HepG2 (cell line): ENCODE data around the gene PKD1L1. TPM values are rescaled to one million over a fixed set of nuclear protein-coding genes. Genes with fewer than 3 reads are reported as not detected.

Experiments
- MED8 ChIP-seq: sonication (generic); formaldehyde crosslinking; IDR thresholded peaks from 2 replicates; pipeline ENCODE4 v1.8.1; 2023; ENCODE audit warnings: mild to moderate bottlenecking, missing genetic modification reagents; ENCODE audit not compliant: insufficient replicate concordance
- MXI1 ChIP-seq: IDR thresholded peaks from 3 replicates; pipeline ENCODE4 v1.6.1; 2012; ENCODE audit warnings: low read depth, low read length, inconsistent platforms, borderline replicate concordance
- NRL ChIP-seq: sonication (generic); formaldehyde crosslinking; IDR thresholded peaks from 2 replicates; pipeline ENCODE4 v1.5.0; 2020; ENCODE audit warnings: missing genetic modification reagents, mild to moderate bottlenecking, moderate library complexity, borderline replicate concordance
- REPIN1 ChIP-seq: sonication (generic); formaldehyde crosslinking; IDR thresholded peaks from 2 replicates; pipeline ENCODE4 v1.8.0; 2022; ENCODE audit warnings: missing genetic modification reagents, low read depth, mild to moderate bottlenecking, borderline replicate concordance
- SMYD3 ChIP-seq: sonication (generic); formaldehyde crosslinking; IDR thresholded peaks from 2 replicates; pipeline ENCODE4 v1.8.1; 2023; ENCODE audit warnings: mild to moderate bottlenecking, missing genetic modification reagents
- TRIM24 ChIP-seq: sonication (generic); formaldehyde crosslinking; IDR thresholded peaks from 2 replicates; pipeline ENCODE4 v1.8.0; 2022; ENCODE audit warnings: mild to moderate bottlenecking, missing genetic modification reagents
- XBP1 ChIP-seq: sonication (generic); formaldehyde crosslinking; IDR thresholded peaks from 2 replicates; pipeline ENCODE4 v1.5.0; 2020; ENCODE audit warnings: missing genetic modification reagents
- ZNF329 ChIP-seq: sonication (generic); formaldehyde crosslinking; IDR thresholded peaks from 2 replicates; pipeline ENCODE4 v1.9.0; 2021; ENCODE audit warnings: low read depth, mild to moderate bottlenecking, missing genetic modification reagents
- polyA plus RNA-seq, 8 experiments: library from polyadenylated mRNA; depleted of rRNA in 3 of 8; stranded (reverse) in 7 of 8; unstranded in 1 of 8; fragments of >200 nt; fragmentation: Illumina TruSeq in 4 of 8; extraction: Trizol in 4 of 8; gene quantifications; 2 replicates each; pipeline versions ENCODE4 v1.2.1 to v1.2.3, GENCODE V29; 2011 to 2016; ENCODE audit warnings: low read depth in 4 of 8, missing spikeins in 1 of 8, mixed read lengths in 1 of 8; ENCODE audit not compliant: insufficient read depth in 1 of 8
- total RNA-seq, 5 experiments: library from RNA; depleted of rRNA; stranded (reverse); fragments of >200 nt; fragmentation: Illumina TruSeq; extraction: Trizol; gene quantifications; 2 replicates each; pipeline ENCODE4 v1.2.3, GENCODE V29; 2016; ENCODE audit warnings: low read depth in 1 of 5
- TF ChIP-seq, protein P1 (sequence below), 2 experiments: fragments of 450-650 bp in 1 of 2; sonication (generic) in 1 of 2; formaldehyde crosslinking in 1 of 2; IDR thresholded peaks; 2 replicates each; pipeline versions ENCODE4 v1.6.1 to v1.8.0; 2016 to 2022; ENCODE audit warnings: antibody characterized with exemption in 1 of 2, mild to moderate bottlenecking in 1 of 2, missing genetic modification reagents in 1 of 2
- TF ChIP-seq, protein P2 (sequence below): IDR thresholded peaks from 2 replicates; pipeline ENCODE4 v1.6.1; 2012; ENCODE audit warnings: inconsistent platforms
- TF ChIP-seq, protein P3 (sequence below): sonication (generic); formaldehyde crosslinking; IDR thresholded peaks from 2 replicates; pipeline ENCODE4 v1.4.0; 2020; ENCODE audit warnings: low read depth, missing genetic modification reagents
- TF ChIP-seq, protein P4 (sequence below): sonication (generic); formaldehyde crosslinking; IDR thresholded peaks from 2 replicates; pipeline ENCODE4 v1.5.0; 2020; ENCODE audit warnings: mild to moderate bottlenecking, missing genetic modification reagents

PKD1L1 gene
- total and polyA plus RNA-seq, 2 of the 13 experiments (the other 11 are each of a cell fraction or from before 2014, with no cell fraction given), result 0.01 TPM; not detected in 1

DNA sequence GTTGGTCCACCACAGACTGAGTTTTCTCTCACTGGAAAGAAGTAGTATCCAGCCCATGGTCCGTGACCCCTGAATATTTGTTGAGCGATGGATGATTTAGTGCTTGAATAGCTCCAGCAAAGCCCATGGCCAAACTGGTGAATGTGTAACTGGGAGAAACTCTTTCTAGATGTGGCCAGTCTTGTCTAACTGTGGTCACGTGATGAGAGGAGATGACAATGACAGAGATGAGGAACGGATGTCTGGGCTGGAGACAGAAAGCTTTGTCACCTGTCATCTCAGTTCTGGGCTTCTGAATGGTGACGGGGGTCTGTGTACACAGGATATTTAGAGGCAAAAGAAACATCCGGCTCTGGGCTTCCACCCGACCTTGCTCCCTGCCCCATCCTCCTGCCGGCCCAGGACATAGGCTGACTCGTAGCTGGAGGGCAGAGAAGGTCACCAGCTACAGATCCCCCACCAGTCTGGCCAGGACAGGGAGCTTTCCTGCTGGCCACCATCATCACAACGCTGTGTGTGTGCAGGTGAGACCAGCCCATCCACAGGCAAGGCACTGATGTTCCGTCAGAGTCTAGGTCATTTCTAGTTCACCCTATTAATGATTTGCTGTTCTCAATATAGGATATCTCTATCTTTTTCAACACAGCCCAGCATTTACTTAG, 213.8 kb downstream of the PKD1L1 start (continued):
- TF ChIP-seq, protein P1, sequence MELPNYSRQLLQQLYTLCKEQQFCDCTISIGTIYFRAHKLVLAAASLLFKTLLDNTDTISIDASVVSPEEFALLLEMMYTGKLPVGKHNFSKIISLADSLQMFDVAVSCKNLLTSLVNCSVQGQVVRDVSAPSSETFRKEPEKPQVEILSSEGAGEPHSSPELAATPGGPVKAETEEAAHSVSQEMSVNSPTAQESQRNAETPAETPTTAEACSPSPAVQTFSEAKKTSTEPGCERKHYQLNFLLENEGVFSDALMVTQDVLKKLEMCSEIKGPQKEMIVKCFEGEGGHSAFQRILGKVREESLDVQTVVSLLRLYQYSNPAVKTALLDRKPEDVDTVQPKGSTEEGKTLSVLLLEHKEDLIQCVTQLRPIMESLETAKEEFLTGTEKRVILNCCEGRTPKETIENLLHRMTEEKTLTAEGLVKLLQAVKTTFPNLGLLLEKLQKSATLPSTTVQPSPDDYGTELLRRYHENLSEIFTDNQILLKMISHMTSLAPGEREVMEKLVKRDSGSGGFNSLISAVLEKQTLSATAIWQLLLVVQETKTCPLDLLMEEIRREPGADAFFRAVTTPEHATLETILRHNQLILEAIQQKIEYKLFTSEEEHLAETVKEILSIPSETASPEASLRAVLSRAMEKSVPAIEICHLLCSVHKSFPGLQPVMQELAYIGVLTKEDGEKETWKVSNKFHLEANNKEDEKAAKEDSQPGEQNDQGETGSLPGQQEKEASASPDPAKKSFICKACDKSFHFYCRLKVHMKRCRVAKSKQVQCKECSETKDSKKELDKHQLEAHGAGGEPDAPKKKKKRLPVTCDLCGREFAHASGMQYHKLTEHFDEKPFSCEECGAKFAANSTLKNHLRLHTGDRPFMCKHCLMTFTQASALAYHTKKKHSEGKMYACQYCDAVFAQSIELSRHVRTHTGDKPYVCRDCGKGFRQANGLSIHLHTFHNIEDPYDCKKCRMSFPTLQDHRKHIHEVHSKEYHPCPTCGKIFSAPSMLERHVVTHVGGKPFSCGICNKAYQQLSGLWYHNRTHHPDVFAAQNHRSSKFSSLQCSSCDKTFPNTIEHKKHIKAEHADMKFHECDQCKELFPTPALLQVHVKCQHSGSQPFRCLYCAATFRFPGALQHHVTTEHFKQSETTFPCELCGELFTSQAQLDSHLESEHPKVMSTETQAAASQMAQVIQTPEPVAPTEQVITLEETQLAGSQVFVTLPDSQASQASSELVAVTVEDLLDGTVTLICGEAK (IDR thresholded peaks at IDR 0.05), result no peak
- TF ChIP-seq, protein P1 (CRISPR knock-in tag; IDR thresholded peaks at IDR 0.05), result peak; percentile 71; the same call in 1 of the 2 replicates
- TF ChIP-seq, protein P2, sequence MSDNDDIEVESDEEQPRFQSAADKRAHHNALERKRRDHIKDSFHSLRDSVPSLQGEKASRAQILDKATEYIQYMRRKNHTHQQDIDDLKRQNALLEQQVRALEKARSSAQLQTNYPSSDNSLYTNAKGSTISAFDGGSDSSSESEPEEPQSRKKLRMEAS, result peak; percentile 84; the same call in 1 of the 2 replicates
- TF ChIP-seq REPIN1 (CRISPR knock-in tag) (peak; percentile 89; the same call in 1 of the 2 replicates), NRL (no peak), SMYD3 (CRISPR knock-in tag) (peak; percentile 84; the same call in 1 of the 2 replicates), ZNF329 (CRISPR knock-in tag) (no peak), MED8 (CRISPR knock-in tag) (peak; percentile 97), MXI1 (peak; percentile 40; the same call in 1 of the 3 replicates), TRIM24 (peak; percentile 72; the same call in 1 of the 2 replicates), XBP1 (no peak)
- TF ChIP-seq, protein P3, sequence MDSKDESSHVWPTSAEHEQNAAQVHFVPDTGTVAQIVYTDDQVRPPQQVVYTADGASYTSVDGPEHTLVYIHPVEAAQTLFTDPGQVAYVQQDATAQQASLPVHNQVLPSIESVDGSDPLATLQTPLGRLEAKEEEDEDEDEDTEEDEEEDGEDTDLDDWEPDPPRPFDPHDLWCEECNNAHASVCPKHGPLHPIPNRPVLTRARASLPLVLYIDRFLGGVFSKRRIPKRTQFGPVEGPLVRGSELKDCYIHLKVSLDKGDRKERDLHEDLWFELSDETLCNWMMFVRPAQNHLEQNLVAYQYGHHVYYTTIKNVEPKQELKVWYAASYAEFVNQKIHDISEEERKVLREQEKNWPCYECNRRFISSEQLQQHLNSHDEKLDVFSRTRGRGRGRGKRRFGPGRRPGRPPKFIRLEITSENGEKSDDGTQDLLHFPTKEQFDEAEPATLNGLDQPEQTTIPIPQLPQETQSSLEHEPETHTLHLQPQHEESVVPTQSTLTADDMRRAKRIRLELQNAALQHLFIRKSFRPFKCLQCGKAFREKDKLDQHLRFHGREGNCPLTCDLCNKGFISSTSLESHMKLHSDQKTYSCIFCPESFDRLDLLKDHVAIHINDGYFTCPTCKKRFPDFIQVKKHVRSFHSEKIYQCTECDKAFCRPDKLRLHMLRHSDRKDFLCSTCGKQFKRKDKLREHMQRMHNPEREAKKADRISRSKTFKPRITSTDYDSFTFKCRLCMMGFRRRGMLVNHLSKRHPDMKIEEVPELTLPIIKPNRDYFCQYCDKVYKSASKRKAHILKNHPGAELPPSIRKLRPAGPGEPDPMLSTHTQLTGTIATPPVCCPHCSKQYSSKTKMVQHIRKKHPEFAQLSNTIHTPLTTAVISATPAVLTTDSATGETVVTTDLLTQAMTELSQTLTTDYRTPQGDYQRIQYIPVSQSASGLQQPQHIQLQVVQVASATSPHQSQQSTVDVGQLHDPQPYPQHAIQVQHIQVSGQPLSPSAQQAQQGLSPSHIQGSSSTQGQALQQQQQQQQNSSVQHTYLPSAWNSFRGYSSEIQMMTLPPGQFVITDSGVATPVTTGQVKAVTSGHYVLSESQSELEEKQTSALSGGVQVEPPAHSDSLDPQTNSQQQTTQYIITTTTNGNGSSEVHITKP (CRISPR knock-in tag), result peak; percentile 84
- TF ChIP-seq, protein P4, sequence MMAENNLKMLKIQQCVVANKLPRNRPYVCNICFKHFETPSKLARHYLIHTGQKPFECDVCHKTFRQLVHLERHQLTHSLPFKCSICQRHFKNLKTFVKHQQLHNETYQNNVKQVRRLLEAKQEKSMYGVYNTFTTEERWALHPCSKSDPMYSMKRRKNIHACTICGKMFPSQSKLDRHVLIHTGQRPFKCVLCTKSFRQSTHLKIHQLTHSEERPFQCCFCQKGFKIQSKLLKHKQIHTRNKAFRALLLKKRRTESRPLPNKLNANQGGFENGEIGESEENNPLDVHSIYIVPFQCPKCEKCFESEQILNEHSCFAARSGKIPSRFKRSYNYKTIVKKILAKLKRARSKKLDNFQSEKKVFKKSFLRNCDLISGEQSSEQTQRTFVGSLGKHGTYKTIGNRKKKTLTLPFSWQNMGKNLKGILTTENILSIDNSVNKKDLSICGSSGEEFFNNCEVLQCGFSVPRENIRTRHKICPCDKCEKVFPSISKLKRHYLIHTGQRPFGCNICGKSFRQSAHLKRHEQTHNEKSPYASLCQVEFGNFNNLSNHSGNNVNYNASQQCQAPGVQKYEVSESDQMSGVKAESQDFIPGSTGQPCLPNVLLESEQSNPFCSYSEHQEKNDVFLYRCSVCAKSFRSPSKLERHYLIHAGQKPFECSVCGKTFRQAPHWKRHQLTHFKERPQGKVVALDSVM (CRISPR knock-in tag), result peak; percentile 28; the same call in 1 of the 2 replicates
